Prostate gland (tissue), 2 donors: ENCODE measurements around the gene CDC123.

Experiments
- POLR2AphosphoS5 ChIP-seq: sonication (generic); formaldehyde crosslinking; IDR thresholded peaks from one replicate; pipeline ENCODE4 v1.6.1; 2017; ENCODE audit warnings: antibody characterized with exemption
- TF ChIP-seq, protein P1 (sequence below), 4 experiments: fragments of 200-600 bp in 2 of 4; fragments of 450-650 bp in 2 of 4; sonication (generic) in 2 of 4; IDR thresholded peaks; 1 replicate in 3 of 4; 2 replicates in 1 of 4; pipeline ENCODE4 v1.5.1; 2016 to 2019; ENCODE audit warnings: antibody characterized with exemption in 4 of 4, mild to moderate bottlenecking in 2 of 4, moderate library complexity in 2 of 4

DNA sequence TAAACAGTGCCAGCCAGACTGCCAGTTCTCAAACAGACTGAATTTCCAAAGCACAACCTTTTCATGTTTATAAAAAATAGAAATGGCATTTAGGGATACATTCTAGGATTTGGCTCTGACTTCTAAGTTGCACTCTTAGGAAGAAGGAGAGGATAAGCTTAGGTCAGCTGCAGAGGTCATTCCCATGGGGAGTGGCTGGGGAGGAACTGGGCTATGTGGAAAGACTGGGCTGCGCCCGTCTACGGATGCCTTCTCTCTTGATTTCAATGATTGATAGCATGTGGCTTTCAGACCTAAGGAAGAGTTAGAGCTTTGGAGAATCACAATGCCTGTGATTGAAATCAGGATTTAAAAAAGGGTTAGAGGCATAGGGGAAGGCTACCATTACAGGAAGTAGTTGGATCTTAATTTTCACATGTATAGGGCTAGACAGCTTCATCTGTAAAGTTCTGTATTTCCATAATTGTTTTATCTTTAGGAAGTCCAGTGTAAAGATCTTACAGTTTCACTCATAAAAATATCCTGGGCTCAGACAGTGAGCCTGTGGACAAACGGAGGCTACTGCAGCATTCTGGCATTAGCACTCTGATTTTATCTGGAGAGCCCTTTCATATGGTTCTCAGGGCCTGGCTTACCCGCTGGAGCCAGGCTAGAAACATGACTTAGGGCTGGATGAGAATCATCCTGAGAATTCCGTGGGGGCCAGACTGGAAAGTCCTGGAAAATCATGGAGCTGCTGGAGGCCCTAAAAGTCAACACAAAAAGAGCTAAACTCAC, 29.8 kb upstream of the CDC123 start:
- TF ChIP-seq, protein P1, sequence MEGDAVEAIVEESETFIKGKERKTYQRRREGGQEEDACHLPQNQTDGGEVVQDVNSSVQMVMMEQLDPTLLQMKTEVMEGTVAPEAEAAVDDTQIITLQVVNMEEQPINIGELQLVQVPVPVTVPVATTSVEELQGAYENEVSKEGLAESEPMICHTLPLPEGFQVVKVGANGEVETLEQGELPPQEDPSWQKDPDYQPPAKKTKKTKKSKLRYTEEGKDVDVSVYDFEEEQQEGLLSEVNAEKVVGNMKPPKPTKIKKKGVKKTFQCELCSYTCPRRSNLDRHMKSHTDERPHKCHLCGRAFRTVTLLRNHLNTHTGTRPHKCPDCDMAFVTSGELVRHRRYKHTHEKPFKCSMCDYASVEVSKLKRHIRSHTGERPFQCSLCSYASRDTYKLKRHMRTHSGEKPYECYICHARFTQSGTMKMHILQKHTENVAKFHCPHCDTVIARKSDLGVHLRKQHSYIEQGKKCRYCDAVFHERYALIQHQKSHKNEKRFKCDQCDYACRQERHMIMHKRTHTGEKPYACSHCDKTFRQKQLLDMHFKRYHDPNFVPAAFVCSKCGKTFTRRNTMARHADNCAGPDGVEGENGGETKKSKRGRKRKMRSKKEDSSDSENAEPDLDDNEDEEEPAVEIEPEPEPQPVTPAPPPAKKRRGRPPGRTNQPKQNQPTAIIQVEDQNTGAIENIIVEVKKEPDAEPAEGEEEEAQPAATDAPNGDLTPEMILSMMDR (IDR thresholded peaks at IDR 0.05) = no peak
- no peak for TF ChIP-seq POLR2AphosphoS5
